HG02884 (cell line): ENCODE data around the gene AKAP6.
"Not testable (repeated sequence)": the region's sequence is repeated elsewhere in the genome, so short reads cannot be mapped to it uniquely, and the experiment has no call there.

Experiments
- ATAC-seq: cut with Tn5 transposase; IDR thresholded peaks from one replicate; pipeline ENCODE4 v1.9.1; 2021; ENCODE audit warnings: mild to moderate bottlenecking, moderate library complexity; ENCODE audit not compliant: unreplicated experiment

Gene AKAP6

DNA sequence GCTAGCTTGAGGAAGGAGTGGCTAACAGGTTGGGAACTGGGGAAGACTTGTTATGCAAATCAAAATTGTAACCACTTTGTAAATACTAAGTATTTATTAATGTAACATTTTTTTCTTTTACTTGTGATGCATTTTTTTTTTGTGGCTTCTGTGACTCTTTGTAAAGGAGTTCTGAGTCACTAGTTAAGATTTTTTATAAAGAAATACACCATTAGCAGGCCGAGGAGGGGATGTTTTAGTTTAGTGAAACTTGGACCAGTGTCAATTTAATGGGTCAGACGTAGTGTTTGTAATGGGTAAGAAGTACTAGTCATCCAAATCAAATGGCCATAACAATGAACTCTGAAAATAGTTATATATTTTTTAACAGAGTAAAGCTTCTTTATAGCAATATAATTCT lies 43.1 kb downstream of the AKAP6 start:
- no peak for ATAC-seq

GRCh38 chr14:32373174-32373573 lies 44.1 kb downstream of the AKAP6 start:
- ATAC-seq, result not testable (repeated sequence)

- no peak for ATAC-seq
These were observed 45.1 kb downstream of the AKAP6 start for GRCh38 chr14:32374155-32374554.

DNA sequence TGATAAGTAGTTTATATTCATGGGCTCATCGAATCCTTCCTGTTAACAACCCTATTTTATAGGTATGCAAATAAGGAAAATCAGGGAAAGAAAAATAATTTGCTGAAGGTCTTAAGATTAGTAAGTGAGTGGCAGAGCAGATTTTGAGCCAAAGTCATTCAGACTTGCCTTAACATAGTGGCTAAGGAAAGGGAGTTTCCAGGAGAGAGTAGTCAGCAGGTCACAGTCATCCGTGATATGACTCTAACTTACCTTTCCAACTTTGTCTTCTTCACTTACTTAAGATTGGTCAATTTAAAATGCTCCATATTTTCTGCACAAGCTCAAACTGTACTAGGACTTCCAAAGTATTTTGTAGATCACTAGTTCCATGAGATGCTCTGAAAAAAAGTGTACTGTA lies 46.6 kb downstream of the AKAP6 start:
- ATAC-seq, result no peak

DNA sequence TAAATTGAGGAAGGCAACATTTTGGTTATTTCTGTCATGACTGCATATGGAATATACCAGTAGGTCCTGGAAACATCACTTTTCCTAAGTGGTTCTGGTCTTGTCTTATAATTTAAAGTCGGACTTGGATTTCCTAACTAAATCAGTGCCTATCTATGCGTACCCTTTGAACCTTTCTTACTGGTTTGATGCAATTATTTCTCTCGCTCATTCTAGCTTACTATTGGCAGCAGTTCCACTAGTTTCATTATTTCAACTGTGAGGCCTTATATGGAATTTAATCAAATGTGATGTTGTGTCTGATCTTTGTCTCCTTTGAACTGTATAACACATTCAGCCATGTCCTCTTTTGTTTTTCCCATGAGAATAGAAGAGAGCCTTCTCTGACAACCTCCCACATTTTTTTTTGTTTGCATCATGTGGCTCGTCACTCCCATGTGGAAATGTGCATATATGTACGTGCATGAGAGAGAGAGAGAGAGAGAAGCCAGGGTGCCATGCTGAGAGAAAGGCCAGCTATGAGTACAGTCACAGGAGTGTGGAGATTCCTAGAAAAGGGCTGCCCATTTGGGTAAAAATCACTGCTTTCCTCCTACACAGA lies 48.0 kb downstream of the AKAP6 start:
- ATAC-seq, result no peak

DNA sequence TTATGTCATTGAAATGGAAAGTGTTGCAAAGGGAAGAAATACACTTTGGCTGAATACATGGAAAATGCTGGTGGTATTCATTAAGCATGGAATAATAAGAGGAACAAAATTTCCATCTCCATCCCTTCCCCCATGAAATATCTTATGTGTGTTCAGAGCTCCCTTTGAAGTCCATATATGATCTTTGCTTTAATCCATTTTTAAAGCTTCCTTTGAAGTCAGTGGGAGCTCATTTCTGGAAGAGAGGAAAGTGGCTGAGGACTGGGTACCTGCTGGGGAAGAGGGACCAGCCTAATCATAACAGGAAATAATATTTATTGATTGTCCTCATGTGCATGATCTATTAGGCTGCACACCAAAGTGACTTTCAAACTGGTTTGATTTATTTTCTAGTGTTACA lies 49.2 kb downstream of the AKAP6 start:
- no peak for ATAC-seq

DNA sequence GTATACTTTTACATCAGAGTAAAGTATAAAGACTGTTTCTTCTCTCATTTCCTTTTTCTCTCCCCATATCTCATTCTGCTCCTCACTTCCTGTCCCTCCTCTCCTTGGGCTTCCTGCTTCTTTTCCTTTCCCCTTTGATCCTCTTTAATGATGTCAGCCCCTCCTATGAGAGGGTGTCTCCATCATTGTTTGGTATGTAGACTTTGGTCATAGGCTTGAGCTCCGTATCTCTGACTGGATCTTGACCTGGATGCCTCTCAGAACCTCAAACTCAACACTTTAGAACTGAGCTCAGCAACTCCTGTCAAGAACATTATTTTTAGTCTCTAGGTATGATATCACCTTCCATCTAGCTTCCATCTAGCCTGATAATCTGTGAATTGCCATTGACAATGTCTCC lies 50.3 kb downstream of the AKAP6 start:
- ATAC-seq, result no peak

DNA sequence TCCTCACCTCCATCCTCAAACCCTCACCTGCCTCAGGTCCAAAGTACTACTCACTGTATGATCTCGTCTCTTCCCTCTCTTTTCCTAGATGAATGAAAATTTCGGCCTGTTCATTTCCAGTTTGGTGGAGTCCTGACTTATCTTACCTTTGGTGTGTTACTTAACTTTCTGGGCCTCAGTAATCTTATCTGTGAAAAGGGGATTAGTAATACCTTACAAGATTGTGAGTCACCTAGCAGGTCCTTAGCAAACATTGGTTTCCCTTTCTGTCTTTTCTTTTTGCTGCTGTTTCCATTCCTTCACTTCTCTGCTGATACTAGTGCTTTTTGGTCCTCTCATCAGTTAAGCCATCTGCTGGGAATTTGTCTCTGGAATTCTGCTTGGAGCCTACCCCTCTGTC lies 52.8 kb downstream of the AKAP6 start:
- no peak for ATAC-seq

DNA sequence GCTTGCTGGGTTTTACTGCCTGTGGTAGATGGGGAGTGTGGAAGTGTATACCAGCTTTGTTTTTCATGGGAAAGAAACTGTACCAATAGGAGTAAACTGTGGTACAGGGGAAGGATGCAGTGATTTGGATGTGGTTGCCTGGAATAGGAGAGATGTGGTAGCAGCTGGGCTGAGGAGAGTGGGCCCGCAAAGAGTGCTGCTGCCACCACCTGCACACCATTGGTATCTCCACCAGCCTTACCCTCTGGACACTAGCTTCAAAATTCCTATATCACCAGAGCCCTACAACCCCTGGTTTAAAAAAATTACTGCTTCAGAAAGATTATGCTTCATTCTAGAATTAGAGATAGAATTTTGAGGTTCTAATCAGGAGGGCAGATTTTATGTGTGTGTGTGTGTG lies 53.6 kb downstream of the AKAP6 start:
- no peak for ATAC-seq

- ATAC-seq, result no peak
These were observed 54.4 kb downstream of the AKAP6 start for GRCh38 chr14:32383364-32384009.

DNA sequence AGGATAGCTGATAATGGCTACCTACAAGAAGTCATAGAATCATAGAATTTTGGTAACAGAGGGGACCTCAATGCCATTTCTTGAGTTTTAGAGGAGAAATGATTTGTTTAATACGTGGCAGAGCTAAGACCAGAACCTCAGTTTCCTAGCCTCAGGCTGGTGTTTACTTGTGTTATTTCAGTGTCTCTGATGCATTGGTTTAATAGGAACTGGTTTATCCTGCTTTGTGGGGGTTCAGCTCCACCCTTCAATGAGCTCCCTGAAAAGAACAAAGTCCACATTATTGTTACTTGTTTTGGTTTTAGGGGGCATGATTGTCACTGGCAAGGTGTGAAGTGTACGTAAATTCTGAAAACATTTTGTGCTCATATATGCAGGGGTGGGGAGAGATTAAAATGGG lies 55.4 kb downstream of the AKAP6 start:
- no peak for ATAC-seq

GRCh38 chr14:32387295-32387694 lies 58.2 kb downstream of the AKAP6 start:
- ATAC-seq, result not testable (repeated sequence)

- no peak for ATAC-seq
These were observed 64.0 kb downstream of the AKAP6 start for GRCh38 chr14:32393119-32393518.

GRCh38 chr14:32394038-32394437 lies 64.9 kb downstream of the AKAP6 start:
- no peak for ATAC-seq

- no peak for ATAC-seq
These were observed 67.8 kb downstream of the AKAP6 start for GRCh38 chr14:32396885-32397284.

DNA sequence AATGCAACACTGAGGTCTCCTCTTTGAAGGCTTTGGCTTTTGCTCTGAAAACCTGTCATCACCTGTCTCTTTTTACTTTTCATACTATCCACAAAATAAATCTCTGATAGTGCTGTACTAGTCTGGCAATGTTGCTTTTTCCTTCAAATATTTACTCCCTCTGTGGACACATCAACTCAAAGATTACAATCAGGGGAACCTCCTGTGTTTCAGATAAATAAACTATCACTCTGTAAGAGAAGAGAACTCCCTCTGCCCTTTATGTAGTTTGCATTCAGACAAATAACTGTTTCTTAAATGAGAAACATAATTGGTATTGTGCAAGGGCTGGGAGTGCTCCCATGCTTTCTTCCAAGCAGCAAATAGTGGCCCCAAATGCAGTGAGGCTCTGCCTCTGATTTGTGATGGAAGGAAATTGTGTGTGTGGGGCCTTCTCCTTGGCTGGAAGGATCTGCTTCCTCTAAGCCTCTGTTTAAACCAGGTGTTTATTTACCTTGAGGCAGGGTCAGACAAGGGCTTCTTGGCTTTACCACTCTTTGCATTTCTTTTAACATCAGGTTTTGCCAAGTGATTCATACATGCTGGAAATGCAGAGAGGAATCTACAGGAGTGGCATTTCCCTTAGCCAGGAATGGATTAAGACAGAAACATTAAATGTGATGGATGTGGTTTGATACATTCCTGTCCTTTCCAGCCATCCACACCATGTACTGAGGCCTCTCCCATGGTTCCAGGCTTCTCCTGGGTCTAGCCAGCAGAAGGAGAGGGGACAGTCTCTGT lies 69.0 kb downstream of the AKAP6 start:
- no peak for ATAC-seq

DNA sequence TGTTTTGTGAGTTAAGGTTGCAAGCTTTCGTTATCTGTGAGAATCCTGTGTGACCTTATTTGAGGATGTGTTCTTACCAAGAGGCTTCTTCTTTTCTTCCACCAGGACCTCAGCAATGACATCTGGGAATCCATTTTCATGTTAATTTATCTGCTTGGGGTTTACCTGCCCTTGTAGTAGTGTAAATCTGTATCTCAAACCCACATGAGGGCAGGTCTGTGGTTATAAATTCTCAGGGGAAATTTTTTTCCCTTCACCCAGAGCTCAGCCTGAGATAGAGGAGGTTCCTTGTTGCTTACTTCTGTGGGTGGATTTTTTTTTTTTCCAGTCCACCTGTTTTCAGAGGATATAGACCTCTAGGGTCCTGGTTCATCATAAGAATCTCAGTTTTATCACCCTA lies 70.8 kb downstream of the AKAP6 start:
- ATAC-seq, result no peak

DNA sequence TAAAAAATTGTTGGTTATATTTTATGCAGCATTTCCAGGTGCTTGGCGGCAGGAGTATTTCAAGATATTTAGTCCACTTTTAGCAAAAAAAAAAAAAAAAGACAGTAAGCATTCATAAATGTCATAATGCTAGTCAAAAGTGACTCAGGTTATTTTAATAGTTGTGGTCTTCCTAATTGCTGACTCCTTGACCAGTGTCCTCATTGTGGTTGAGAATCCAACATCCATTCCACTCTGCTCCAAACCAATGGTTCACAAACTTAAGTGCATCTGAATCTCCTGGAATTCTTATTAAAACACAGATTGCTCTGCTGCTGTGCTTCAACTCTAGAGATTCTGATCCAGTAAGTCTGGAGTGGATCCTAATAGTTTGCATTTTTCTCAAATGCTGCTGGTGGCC lies 71.4 kb downstream of the AKAP6 start:
- no peak for ATAC-seq

DNA sequence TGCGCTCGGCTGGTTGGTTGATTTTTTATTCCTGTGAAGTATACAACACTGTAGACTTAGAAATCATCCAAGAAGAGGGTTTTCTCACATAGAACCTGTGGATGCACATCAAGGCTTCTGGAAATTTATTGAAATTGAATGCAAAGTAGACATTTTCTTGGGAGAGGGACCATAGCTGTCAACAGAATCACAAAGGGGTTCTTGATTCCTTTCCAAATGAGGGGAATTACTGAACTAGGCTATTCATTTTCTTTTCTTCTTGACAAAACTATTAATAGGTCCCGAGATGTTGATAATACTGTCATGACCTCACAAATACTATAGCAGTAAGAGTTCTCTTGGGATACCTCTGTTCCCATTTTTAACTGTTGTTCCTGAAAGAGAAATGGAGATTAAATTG lies 73.9 kb downstream of the AKAP6 start:
- no peak for ATAC-seq

DNA sequence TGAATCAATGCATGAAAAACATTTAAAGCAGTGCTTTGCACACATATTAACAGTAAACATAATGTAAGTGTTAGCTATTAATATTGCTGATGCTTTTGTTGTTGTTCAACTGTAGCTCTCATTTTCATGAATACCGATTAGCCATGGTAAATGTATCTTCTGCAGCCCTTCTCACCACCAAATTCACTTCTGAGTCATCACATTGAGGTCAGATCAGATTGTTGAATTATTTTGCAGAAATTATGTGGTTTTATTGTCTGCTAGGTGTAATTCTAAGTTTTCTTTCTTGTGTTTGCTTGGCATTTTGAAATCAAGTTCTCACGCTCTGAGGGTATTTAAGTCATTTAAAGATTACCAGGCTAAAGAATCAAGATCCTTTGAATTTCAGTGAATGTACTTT lies 74.6 kb downstream of the AKAP6 start:
- ATAC-seq, result no peak

DNA sequence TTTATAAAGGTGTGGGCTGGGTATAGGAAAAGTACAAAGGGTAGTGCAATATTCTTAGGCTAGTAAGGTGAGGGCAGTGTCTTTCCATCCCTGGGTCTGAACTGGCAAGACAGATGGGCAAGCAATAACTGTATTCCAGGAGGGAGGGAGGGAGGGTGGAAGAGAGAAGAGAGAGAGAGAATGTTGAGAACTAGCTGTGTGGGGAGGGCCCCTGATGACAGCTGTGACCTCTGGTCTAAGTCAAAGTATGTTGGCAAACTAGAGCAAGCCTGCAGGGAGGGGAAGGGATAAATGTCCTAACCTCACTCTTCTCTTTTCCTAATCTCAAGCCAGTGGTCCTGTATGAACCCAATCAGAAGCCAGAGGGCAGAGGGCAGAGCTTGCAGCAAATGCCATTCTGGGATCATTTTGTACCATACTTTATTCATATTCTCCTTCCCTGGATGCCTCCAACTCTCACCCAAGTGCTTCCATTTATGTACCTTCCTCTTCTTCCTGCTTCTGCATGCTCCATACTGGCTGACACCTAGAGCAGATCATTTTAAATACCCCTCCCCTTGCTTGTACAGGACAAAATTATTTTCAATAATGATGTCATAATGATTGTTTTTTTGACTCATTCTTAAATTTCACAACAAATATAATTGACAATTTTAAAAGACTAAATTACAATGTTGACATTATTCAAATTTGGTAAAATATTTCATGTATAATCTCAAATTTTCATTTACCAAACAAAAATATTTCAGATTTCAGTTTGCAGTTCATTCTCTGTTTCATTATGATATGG lies 75.9 kb downstream of the AKAP6 start:
- no peak for ATAC-seq

DNA sequence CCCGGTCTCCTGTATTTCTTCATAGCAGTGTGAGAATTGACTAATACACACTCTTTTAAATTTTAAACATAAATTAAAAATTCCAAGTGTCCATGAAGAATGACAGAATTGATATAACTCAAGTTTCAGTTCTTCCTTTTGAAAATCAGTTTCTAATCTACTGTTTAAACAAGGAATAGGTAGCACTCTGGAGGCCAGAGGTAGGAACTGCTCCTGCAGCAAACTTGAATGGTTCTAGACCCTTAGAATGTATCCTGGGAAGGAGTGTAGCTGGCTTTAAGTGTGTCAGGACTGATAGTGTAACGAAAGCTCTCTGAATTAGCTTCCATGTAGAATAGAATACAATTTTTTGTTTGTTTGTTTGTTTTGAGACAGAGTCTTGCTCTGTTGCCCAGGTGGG lies 76.8 kb downstream of the AKAP6 start:
- ATAC-seq, result no peak
